H9 (cell line): ENCODE data around the gene PLXNA4. TPM values are rescaled to one million over a fixed set of nuclear protein-coding genes. Genes with fewer than 3 reads are reported as not detected.

Experiments
- DNase-seq: peaks from one replicate; pipeline ENCODE4 v3.0.0-alpha.2; 2017
- H2AFZ ChIP-seq: one replicate; pipeline ENCODE4 v1.6.1; 2013; ENCODE audit warnings: mild to moderate bottlenecking, low read length, control low read depth, moderate library complexity
- H2AK5ac ChIP-seq: 2 replicates; pipeline ENCODE4 v1.6.1; 2013; ENCODE audit warnings: low read length, control low read depth, mixed read lengths; ENCODE audit not compliant: insufficient read length
- H2BK120ac ChIP-seq: one replicate; pipeline ENCODE4 v1.6.1; 2013; ENCODE audit warnings: low read depth, mild to moderate bottlenecking, low read length, control low read depth, inconsistent platforms; ENCODE audit not compliant: poor library complexity, severe bottlenecking
- H2BK12ac ChIP-seq: 2 replicates; pipeline ENCODE4 v1.6.1; 2013; ENCODE audit warnings: low read length, control low read depth, mixed read lengths, low read depth; ENCODE audit not compliant: insufficient read length
- H2BK15ac ChIP-seq: 2 replicates; pipeline ENCODE4 v1.6.1; 2013; ENCODE audit warnings: low read depth, low read length, control low read depth
- H2BK20ac ChIP-seq: one replicate; pipeline ENCODE4 v1.6.1; 2013; ENCODE audit warnings: low read depth, mild to moderate bottlenecking, low read length, control low read depth, inconsistent platforms; ENCODE audit not compliant: poor library complexity, severe bottlenecking
- H2BK5ac ChIP-seq: 2 replicates; pipeline ENCODE4 v1.6.1; 2013; ENCODE audit warnings: low read length, control low read depth, mixed read lengths; ENCODE audit not compliant: insufficient read length
- H3K14ac ChIP-seq: 2 replicates; pipeline ENCODE4 v1.6.1; 2013; ENCODE audit warnings: low read length, control low read depth; ENCODE audit not compliant: insufficient read depth
- H3K18ac ChIP-seq: 2 replicates; pipeline ENCODE4 v1.6.1; 2013; ENCODE audit warnings: low read depth, mild to moderate bottlenecking, mixed read lengths, low read length, control low read depth; ENCODE audit not compliant: insufficient read length
- H3K23ac ChIP-seq: 2 replicates; pipeline ENCODE4 v1.6.1; 2013; ENCODE audit warnings: low read length, control low read depth, mixed read lengths, low read depth; ENCODE audit not compliant: insufficient read length
- H3K23me2 ChIP-seq: 2 replicates; pipeline ENCODE4 v1.6.1; 2013; ENCODE audit warnings: low read depth, mild to moderate bottlenecking, mixed read lengths, low read length, control low read depth; ENCODE audit not compliant: insufficient read length, poor library complexity, severe bottlenecking
- H3K27ac ChIP-seq: 2 replicates; pipeline ENCODE4 v1.5.1; 2013; ENCODE audit warnings: low read length, control low read depth, mixed read lengths, low read depth; ENCODE audit not compliant: insufficient read length
- H3K27me3 ChIP-seq: 2 replicates; pipeline ENCODE4 v1.6.1; 2013; ENCODE audit warnings: low read length, control low read depth, inconsistent platforms; ENCODE audit not compliant: insufficient read depth
- H3K4ac ChIP-seq: 2 replicates; pipeline ENCODE4 v1.6.1; 2013; ENCODE audit warnings: low read depth, mild to moderate bottlenecking, control low read depth, inconsistent platforms, low read length, moderate library complexity
- H3K4me1 ChIP-seq: 2 replicates; pipeline ENCODE4 v1.6.1; 2013; ENCODE audit warnings: low read length, control low read depth, inconsistent platforms; ENCODE audit not compliant: insufficient read depth
- H3K4me2 ChIP-seq: 2 replicates; pipeline ENCODE4 v1.6.1; 2013; ENCODE audit warnings: low read length, control low read depth, mixed read lengths; ENCODE audit not compliant: insufficient read length, insufficient read depth
- H3K56ac ChIP-seq: 2 replicates; pipeline ENCODE4 v1.6.1; 2013; ENCODE audit warnings: low read depth, mild to moderate bottlenecking, mixed read lengths, low read length, control low read depth; ENCODE audit not compliant: insufficient read length
- H3K79me1 ChIP-seq: 2 replicates; pipeline ENCODE4 v1.6.1; 2013; ENCODE audit warnings: low read depth, mild to moderate bottlenecking, moderate library complexity, low read length, control low read depth, inconsistent platforms; ENCODE audit not compliant: insufficient read depth, poor library complexity, severe bottlenecking
- H3K79me2 ChIP-seq: 2 replicates; pipeline ENCODE4 v1.6.1; 2013; ENCODE audit warnings: low read length, control low read depth, inconsistent platforms; ENCODE audit not compliant: insufficient read depth
- H3K9ac ChIP-seq: 2 replicates; pipeline ENCODE4 v1.6.1; 2013; ENCODE audit warnings: low read length, control low read depth, mixed read lengths; ENCODE audit not compliant: insufficient read length; ENCODE audit errors: extremely low read depth
- H3K9me3 ChIP-seq: one replicate; pipeline ENCODE4 v1.6.1; 2013; ENCODE audit warnings: low read depth, low read length, inconsistent platforms; ENCODE audit not compliant: control insufficient read depth
- H3T11ph ChIP-seq: one replicate; pipeline ENCODE4 v1.6.1; 2013; ENCODE audit warnings: mild to moderate bottlenecking, low read length, control low read depth, inconsistent platforms
- H4K20me1 ChIP-seq: one replicate; pipeline ENCODE4 v1.6.1; 2013; ENCODE audit not compliant: control insufficient read depth, insufficient read length, insufficient read depth
- H4K5ac ChIP-seq: 2 replicates; pipeline ENCODE4 v1.6.1; 2013; ENCODE audit warnings: low read depth, mild to moderate bottlenecking, mixed read lengths, low read length, control low read depth; ENCODE audit not compliant: insufficient read length
- H4K8ac ChIP-seq: replicated peaks from 2 replicates; pipeline ENCODE4 v1.6.1; 2013; ENCODE audit warnings: low read length, control low read depth, mixed read lengths, low read depth; ENCODE audit not compliant: insufficient read length
- H4K91ac ChIP-seq: 2 replicates; pipeline ENCODE4 v1.6.1; 2013; ENCODE audit warnings: low read depth, mild to moderate bottlenecking, moderate library complexity, mixed read lengths, low read length, control low read depth; ENCODE audit not compliant: insufficient read length
- H3K27ac Mint-ChIP-seq, 3 experiments: 2 replicates in 2 of 3; 3 replicates in 1 of 3; pipeline ENCODE4 v1.8.0; 2020 to 2021; ENCODE audit warnings: mixed read lengths in 3 of 3, mild to moderate bottlenecking in 1 of 3, moderate library complexity in 1 of 3
- H3K27me3 Mint-ChIP-seq: 2 replicates; pipeline ENCODE4 v1.8.0; 2021; ENCODE audit warnings: low read depth, mild to moderate bottlenecking, moderate library complexity, mixed read lengths
- H3K36me3 Mint-ChIP-seq, 3 experiments: 2 replicates in 2 of 3; 3 replicates in 1 of 3; pipeline ENCODE4 v1.8.0; 2020 to 2021; ENCODE audit warnings: low read depth in 3 of 3, mixed read lengths in 3 of 3; ENCODE audit not compliant: insufficient read depth in 1 of 3
- H3K4me1 Mint-ChIP-seq, 2 experiments: 2 replicates each; pipeline ENCODE4 v1.8.0; 2020; ENCODE audit warnings: mixed read lengths in 2 of 2
- H3K4me3 Mint-ChIP-seq, 2 experiments: 2 replicates in 1 of 2; 3 replicates in 1 of 2; pipeline ENCODE4 v1.8.0; 2020 to 2021; ENCODE audit warnings: mild to moderate bottlenecking in 2 of 2, mixed read lengths in 2 of 2, moderate library complexity in 1 of 2
- H3K9me3 Mint-ChIP-seq, 2 experiments: 2 replicates in 1 of 2; 3 replicates in 1 of 2; pipeline ENCODE4 v1.8.0; 2020; ENCODE audit warnings: mild to moderate bottlenecking in 2 of 2, mixed read lengths in 2 of 2, moderate library complexity in 1 of 2
- CTCF ChIP-seq: fragments of 200-600 bp; sonication (generic); conservative IDR thresholded peaks from 3 replicates; pipeline ENCODE4 v1.8.0; 2021; ENCODE audit warnings: antibody characterized with exemption, mild to moderate bottlenecking
- WGBS: extraction: QIAGEN DNeasy Blood & Tissue Kit; methylation state at CpG from one replicate; pipeline ENCODE4 v1.1.7; 2013; ENCODE audit warnings: missing lambda C conversion rate, low lambda C conversion rate, mixed read lengths; ENCODE audit not compliant: insufficient read length; ENCODE audit errors: extremely low coverage; 5-methylcytosine and 5-hydroxymethylcytosine counted together
- total RNA-seq: library from RNA; stranded (reverse); gene quantifications from 2 replicates; pipeline ENCODE4 v1.2.1, GENCODE V29; 2021

PLXNA4 gene
- total RNA-seq, 1 experiment from 2014 or later = 0.35 TPM

DNA sequence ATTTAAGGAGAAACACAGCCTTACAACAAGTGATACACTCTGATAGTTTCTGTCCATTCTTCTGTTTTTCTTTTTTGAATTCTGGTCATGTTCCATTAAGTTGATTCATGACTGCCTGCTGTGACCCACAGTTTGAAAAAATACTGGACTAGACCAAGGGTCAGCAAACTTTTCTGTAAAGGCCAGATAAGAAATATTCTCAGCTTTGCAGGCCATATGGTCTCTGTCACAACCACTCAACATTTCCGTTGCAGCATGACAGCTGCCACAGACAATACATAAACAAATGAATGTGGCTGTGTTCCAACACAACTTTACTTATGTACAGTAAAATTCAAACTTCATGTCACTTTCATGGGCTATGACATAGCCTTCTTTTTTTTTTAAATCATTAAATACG is 156.7 kb downstream of the PLXNA4 start:
- Mint-ChIP-seq H3K36me3 (peaks cover 0 to 3% (median 2%) of the 10 kb centered on the region in 3 experiments; a peak in 4 of 7 replicates), H3K4me1 (peaks cover 12 to 18% of the 10 kb centered on the region in 2 experiments), H3K4me3 (no peak overlapping the region), H3K27ac (no peak overlapping the region), H3K27me3 (peaks cover 13% of the 10 kb centered on the region), H3K9me3 (no peaks in the 10 kb centered on the region)
- Histone ChIP-seq H3K4me2 (no peak overlapping the region), H3K9ac (no peak overlapping the region), H3K79me2 (no peaks in the 10 kb centered on the region), H4K20me1 (no peaks in the 10 kb centered on the region), H2BK120ac (no peak overlapping the region), H3K18ac (no peak overlapping the region), H2AK5ac (no peak overlapping the region), H2BK12ac (no peak overlapping the region), H3T11ph (no peak overlapping the region), H4K91ac (no peak overlapping the region), H3K23me2 (peaks cover 4% of the 10 kb centered on the region), H3K4ac (no peak overlapping the region), H3K23ac (no peak overlapping the region), H3K14ac (no peak overlapping the region), H2BK20ac (no peak overlapping the region), H2BK5ac (no peak overlapping the region), H4K5ac (no peak overlapping the region), H3K27ac (no peak overlapping the region), H4K8ac (no peak overlapping the region), H3K27me3 (no peaks in the 10 kb centered on the region), H3K9me3 (no peaks in the 10 kb centered on the region), H2BK15ac (no peak overlapping the region), H3K4me1 (no peaks in the 10 kb centered on the region), H3K56ac (no peak overlapping the region), H3K79me1 (no peaks in the 10 kb centered on the region), H2AFZ (no peak overlapping the region)
- no CpG with 5 or more reads among the region's 2 CpGs for WGBS
- DNase-seq = no peak
- TF ChIP-seq CTCF = no peak
